ENCODE measurements around the gene MRPS25. TPM values are rescaled to one million over a fixed set of nuclear protein-coding genes. Genes with fewer than 3 reads are reported as not detected.

Gene MRPS25
- total and polyA plus RNA-seq, 8 donors = 13.9 to 126 (median 28.8) TPM

DNA sequence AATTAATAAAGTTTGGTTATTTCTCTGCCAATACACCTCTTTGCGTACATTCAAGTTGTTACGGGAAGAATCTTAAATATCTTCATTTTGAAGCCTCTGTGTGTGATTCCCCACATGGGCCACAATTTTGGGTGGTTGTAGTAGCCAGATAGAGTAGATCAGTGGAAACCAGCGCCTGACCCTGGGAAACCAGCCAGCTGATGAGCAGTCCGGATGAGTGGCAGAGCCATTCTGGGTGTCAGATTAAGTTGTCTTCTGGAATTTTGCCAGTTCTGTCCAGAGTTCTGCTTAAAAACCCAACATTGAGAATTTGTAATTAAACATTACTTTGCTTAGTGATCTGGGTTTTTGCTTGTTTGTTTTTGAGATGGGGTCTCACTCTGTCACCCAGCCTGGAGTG is 49.7 kb downstream of the MRPS25 start:
- Histone ChIP-seq H3K27ac (no peak overlapping the region), H3K9me3 (no peaks in the 10 kb centered on the region), H3K36me3 (peaks cover 35 to 96% (median 95%) of the 10 kb centered on the region in 4 donors), H3K4me3 (no peak overlapping the region), H3K4me1 (no peaks in the 10 kb centered on the region), H3K27me3 (no peaks in the 10 kb centered on the region)
- no peak for DNase-seq
- WGBS, 5 donors = 87 to 96% (median 90%) methylated on average over 3 to 4 of the region's 4 CpGs
- TF ChIP-seq POLR2A (IDR thresholded peaks at IDR 0.05) (no peak), POLR2AphosphoS5 (IDR thresholded peaks at IDR 0.05) (no peak), CTCF (IDR thresholded peaks at IDR 0.05) (no peak), EP300 (IDR thresholded peaks at IDR 0.05) (no peak)
- intact Hi-C loops (cut with DNase I; ENCODE audit: low total_unique reads) = no loop called here

DNA sequence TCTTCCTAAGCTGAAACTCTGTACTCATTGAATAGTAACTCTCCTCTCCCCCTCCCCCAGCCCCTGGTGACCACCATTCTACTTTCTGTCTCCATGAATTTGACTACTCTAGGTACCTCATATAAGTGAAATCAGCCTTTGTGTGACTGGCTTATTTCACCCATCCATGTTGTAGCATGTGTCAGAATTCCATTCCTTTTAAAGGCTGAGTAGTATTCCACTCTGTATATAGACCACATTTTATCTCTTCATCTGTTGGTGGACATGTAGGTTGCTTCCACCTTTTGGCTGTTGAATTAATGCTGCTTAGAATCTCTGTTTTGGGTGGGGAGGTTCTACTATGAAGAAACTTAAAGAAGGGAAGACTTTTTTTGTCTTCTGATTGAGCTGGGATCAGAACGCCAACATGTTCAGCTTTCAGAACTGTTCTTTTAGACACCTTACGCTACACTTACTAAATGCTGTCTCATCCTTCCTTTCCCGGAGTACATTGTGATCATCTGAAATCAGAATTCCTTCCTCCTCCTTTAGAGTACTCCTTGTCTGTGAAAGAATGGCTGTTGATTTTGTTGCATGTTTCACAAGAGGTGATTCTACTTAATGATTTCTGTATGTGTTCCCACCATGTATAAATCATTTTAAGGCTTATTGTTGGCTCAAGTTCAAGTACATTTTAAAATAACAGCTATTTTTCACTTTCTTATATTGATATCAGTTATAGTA is 50.3 kb downstream of the MRPS25 start:
- 84 to 100% (median 97%) methylated on average over 3 of the region's 3 CpGs for WGBS, 5 donors
- no peak overlapping the region for H3K27ac ChIP-seq
- H3K4me1 ChIP-seq = no peaks in the 10 kb centered on the region
- H3K9me3 ChIP-seq = no peaks in the 10 kb centered on the region
- H3K27me3 ChIP-seq = no peaks in the 10 kb centered on the region
- TF ChIP-seq CTCF (IDR thresholded peaks at IDR 0.05) (no peak), POLR2AphosphoS5 (IDR thresholded peaks at IDR 0.05) (no peak), EP300 (IDR thresholded peaks at IDR 0.05) (no peak), POLR2A (IDR thresholded peaks at IDR 0.05) (no peak)
- H3K4me3 ChIP-seq = no peak overlapping the region
- intact Hi-C loops (cut with DNase I; ENCODE audit: low total_unique reads) = no loop called here
- H3K36me3 ChIP-seq = peaks cover 28 to 93% (median 89%) of the 10 kb centered on the region in 4 donors
- no peak for DNase-seq

- TF ChIP-seq EP300 (IDR thresholded peaks at IDR 0.05) (no peak), POLR2AphosphoS5 (IDR thresholded peaks at IDR 0.05) (no peak), POLR2A (IDR thresholded peaks at IDR 0.05) (no peak), CTCF (IDR thresholded peaks at IDR 0.05) (no peak)
- Histone ChIP-seq H3K27me3 (no peaks in the 10 kb centered on the region), H3K4me1 (peaks cover 0 to 4% (median 0%) of the 10 kb centered on the region in 4 donors), H3K36me3 (peaks cover 23 to 84% (median 76%) of the 10 kb centered on the region in 4 donors), H3K27ac (no peak overlapping the region), H3K4me3 (no peak overlapping the region), H3K9me3 (no peaks in the 10 kb centered on the region)
- no peak for DNase-seq
- 95 to 99% (median 96%) methylated on average over 5 of the region's 5 CpGs for WGBS, 5 donors
- intact Hi-C loops (cut with DNase I; ENCODE audit: low total_unique reads) = no loop called here
Measured at GRCh38 chr3:15011174-15011573, 53.9 kb downstream of the MRPS25 start.

GRCh38 chr3:15010664-15011063 is 54.5 kb downstream of the MRPS25 start:
- no peak for DNase-seq
- no peak overlapping the region for H3K27ac ChIP-seq
- H3K4me1 ChIP-seq = peaks cover 0 to 4% (median 0%) of the 10 kb centered on the region in 4 donors
- TF ChIP-seq POLR2A (IDR thresholded peaks at IDR 0.05) (no peak), CTCF (IDR thresholded peaks at IDR 0.05) (no peak), POLR2AphosphoS5 (IDR thresholded peaks at IDR 0.05) (no peak), EP300 (IDR thresholded peaks at IDR 0.05) (no peak)
- 94 to 100% (median 96%) methylated on average over 1 of the region's 1 CpG for WGBS, 5 donors
- intact Hi-C loops (cut with DNase I; ENCODE audit: low total_unique reads) = no loop called here
- no peaks in the 10 kb centered on the region for H3K27me3 ChIP-seq
- peaks cover 19 to 84% (median 75%) of the 10 kb centered on the region in 4 donors for H3K36me3 ChIP-seq
- H3K4me3 ChIP-seq = no peak overlapping the region
- H3K9me3 ChIP-seq = no peaks in the 10 kb centered on the region
